HG03469 (cell line): ENCODE data around the gene OPALIN.
A peak's percentile ranks its signal among the peaks of the same experiment; 100 is the strongest.

Experiments used
- ATAC-seq: cut with Tn5 transposase; IDR thresholded peaks from one replicate; pipeline ENCODE4 v1.9.1; 2021; ENCODE audit warnings: mild to moderate bottlenecking, moderate library complexity, moderate number of reproducible peaks; ENCODE audit not compliant: unreplicated experiment

Gene OPALIN

DNA sequence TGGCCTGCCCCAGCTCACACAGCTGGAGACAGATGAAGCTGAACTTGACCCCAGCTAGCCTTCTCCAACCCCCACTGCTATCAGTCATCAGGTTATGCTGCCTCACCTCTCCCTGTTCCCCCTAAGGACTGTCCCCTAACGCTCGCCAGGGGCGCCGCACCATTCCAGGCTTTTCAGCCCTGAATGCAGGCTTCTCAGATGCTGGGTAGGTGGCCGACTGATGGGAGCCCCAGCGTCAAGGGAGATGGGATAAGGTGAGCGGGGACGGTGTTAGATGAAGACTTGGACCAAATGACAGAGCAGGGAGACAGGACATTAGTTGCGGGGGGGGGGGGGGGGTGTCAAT is 15.8 kb upstream of the OPALIN start:
- ATAC-seq, result no peak

DNA sequence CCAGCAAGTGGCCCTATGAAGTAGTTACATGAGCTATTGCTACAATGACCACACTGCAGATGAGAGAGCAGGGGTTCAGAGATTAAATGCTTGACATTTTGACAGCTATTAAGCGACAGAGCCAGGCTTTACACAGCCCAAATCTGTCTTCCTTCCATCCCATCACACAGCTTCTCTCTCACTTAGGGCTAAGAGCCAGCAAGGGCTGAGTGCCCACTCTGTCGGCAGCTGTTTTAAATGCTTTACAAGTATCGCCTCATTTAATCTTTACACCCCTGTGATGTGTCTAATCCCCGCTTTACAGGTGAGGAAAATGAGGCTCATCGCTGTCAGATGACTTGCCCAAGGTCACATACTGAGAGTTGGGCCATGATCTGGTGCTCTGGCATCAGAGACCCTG is 15.2 kb upstream of the OPALIN start:
- no peak for ATAC-seq

DNA sequence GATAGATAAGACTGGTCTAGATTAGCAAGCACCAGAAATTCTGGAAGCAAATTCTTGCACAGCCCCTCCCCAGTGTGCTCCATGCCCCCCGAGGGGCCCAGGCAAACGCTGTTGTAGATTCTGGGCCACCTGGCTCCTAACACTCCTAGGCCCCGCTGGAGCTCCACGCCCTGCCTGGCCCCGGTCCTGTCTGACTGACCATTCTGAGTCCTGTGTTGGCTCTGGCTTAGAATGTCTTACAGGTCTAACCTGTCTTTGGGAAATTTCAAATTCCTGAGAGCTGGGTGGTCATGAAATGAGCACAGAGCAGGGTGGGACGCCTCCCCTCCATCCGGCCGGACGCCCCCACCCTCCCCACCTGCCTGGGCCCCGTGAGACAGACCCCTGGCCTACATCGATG is 12.6 kb upstream of the OPALIN start:
- ATAC-seq, result no peak

DNA sequence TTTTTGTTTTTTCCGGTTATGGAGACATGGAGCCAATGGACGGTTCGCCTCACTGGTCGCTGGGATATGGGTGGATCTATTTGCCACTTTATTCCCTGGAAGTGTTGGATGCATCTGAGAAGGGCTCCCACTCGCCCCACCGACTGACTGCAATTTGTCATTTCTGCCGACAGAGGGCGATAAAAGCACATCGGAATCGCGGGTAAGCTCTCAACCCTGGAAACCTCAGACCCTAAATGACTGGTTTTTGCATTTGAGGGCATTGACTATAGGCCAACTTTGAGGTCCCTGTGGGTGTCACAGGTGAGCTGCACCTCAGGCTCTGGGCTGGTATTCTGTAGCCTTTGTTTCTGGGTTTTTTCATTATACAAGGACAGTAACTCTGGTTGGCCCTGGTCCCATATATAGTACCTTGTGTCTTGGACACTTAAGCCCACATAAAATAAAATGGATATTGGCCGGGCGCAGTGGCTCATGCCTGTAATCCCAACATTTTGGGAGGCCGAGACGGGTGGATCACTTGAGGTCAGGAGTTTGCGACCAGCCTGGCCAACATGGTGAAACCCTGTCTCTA is 11.9 kb upstream of the OPALIN start:
- no peak for ATAC-seq

DNA sequence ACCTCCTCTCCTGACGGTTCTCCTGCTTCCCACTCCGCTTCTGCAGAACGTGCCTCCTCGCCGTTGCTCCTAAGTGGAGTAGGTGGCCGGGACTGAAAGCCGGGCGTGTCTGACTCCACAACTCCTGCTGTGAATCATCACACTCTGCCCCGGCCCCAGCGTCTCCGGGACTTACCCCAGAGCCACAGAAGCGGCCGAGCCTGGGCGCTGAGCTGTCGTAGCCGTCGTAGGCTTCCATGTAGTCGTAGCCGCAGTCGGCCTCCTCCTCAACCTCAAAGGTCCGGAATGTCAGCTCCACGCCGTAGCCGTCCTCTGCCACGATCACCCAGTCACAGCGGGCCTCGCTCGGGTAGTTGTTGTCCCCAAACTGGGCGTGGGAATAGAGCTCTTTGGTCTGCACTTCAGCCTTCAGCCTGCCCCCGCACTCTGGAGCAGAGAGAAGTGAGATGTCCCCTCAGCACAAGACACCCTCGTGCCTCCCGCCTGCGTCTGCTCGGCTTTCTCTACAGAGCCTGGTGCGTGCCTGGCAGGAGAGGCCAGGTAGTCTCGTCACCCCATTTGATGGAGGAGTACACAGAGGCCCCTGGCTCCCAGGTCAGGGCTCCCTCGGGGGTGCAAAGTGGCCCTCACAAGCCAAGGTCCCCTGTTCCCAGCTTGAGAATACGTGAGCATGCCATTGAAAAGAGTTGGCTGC is 11.2 kb upstream of the OPALIN start:
- ATAC-seq, result no peak

DNA sequence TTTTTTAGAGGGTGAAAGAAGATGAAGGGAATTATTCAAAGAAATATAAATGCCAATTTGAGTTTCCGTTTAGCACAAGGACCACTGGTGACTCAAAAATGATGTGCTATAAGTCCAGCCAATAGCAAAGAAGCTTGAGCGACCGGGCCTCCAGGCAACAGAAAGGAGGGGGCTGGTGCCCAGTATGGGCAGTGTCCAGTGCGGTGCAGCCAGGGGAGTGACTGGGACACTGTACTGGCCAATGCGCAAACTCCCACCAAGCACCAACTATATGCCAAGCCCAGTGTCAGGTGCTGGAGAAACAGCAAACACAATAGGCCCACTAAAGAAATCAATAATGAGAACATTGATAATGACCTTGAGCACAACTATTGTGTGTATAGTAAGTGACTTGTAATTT is 10.2 kb upstream of the OPALIN start:
- no peak for ATAC-seq

DNA sequence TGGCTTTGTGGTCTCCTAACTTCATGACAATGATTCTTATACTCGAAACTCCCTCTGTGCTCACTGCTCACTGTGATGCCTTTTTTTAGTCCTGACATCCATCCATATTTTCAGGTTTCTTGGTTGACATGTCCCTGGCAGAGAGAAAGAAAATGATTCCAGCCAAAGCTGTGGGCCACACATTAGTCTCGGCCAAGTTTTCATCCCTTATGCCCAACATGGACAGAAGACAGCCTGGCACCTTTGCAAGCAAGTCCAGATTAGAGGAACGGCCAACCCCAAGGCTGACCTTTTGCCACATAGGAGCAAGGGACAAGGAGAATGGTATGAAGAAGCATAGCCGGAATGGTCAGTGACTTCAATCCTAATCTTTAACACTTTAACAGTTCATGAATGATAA is 8.7 kb upstream of the OPALIN start:
- no peak for ATAC-seq

DNA sequence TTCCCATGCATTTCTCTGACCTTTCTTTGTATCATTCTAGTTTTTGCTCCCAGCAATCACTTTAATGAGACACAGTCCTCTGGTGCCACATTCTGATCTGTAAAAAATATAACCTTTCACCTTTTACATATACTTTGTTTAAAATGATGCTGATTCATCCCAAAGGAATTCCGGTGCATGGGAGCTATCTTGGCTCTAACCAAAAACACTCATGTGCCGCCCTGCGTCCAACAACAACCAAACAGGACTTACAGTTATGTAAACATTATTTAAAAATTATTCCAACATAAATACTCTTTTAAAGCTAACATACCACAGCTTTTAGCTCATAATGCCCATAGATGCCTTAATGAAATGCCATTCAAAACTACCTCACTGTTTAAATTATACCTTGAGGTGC is 7.7 kb upstream of the OPALIN start:
- no peak for ATAC-seq

DNA sequence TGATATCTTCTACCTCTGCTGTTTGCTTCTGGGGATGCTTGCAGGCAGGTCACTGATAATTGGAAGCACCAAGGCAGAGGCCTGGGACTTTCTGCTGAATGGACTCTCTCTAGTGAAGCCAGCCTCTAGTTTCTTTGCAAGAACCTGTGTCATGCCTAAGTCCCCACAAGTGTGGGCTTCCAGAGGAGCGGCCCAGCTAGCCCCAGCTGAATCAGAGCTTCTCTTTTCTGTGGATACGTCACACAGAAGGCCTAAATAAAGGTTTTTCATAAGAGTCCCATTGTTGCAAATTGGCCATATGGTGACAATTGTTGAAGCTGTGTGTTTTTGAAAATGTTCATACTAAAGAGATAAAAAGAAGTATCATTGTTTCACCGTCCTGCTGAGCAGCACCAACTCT is 6.8 kb upstream of the OPALIN start:
- ATAC-seq, result no peak

DNA sequence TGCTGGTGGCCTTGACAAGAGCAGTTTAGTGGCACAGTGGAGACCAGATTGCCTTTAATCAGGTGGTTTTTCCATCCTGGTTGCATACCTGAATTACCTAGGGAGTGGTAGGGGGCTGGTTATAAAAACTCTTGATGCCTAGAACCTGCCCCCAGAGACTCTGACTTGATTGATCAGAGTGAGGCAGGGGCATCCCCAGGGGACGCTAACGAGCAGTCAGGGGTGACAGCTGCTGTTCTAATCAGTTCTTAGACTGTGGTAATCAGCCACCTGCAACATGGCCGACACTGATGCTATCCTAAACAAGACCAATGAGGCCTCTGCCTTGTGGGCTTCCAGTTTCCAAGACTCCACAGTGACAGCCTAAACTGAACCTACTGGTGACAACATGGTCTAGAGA is 2.0 kb upstream of the OPALIN start:
- no peak for ATAC-seq

DNA sequence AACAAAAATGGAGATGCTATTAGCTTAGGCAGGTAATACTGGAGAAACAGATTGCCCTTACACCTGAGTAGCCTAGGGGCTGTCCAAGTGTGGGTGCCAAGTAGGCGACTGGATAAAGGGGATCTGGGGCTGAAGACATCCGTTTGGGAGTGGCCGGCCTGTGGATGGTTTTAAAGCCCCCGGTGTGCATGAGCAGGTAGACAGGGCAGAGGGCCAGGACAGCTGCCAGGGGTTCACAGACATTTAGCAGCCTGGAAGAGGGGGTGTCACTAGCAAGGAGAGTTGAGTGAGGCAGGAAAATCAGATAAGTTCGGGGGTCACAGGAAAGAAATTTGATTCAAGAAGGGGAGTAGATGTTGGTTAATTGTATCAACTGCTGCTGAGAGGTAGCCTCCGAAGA is 1.5 kb upstream of the OPALIN start:
- no peak for ATAC-seq

DNA sequence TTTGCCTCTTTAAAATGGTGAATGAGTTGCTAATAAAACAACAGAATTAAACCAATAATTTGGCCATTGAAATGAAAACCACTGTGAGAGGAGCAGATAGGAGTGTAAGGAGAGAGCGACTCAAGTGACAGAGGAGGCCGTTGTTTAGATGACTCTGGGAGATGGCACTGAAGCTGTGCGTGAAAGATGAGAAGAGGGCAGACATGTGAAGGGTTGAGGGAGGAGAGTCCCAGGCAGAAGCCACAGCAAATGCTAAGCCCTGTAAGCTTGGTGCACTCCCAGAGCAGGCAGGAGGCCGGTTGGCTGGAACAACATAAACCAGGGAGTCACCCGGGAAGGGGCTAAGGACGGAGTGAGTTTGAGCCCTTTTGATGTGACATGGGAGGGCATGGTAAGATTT is 814 bp upstream of the OPALIN start:
- no peak for ATAC-seq

DNA sequence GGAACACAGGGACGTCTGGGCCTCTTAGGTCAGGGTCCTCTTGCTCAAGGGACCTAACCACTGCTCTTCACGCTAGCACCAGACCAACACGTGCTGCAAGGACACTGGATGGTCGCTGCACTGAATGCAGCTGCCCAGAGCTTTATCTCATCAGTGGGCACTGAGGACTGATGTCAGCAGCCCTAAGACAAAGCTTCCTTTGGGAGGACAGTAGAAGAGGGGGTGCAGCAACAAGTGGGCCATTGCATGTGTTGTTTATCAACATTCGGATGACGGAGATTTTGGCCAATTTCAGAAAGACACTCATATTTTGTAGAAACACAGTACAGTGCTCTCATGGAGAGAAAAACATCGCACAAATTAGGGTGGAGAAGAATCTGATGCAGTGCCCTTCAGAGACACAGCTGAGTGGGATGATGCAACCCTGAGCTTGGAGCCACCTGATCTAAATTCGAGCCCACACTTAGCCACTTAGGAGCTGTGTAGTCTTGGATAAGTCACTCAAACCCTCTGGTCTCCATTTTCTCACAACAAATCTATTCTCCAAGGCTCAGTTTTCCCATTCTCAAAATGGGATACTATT is 1.7 kb downstream of the OPALIN start:
- ATAC-seq, result no peak

DNA sequence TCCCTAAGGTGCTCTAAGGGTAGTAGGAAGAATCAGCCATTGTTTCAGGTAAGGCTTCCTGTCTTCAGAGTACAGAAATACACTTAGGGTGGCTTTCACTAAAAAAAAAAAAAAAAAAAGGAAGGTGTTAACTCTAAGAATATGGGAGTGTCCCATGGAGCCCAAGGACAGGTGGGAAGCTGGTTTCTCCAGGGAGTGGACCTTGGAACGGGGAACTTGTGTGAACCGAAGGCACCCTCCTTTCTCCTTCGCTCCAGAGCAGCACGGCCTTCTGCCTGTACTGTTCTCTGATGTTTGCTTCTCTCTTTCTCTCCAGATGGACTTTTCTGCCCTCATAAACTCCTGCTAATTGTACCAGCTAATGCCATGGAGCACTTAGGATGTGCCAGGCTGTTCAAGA is 6.2 kb downstream of the OPALIN start:
- ATAC-seq, result no peak

DNA sequence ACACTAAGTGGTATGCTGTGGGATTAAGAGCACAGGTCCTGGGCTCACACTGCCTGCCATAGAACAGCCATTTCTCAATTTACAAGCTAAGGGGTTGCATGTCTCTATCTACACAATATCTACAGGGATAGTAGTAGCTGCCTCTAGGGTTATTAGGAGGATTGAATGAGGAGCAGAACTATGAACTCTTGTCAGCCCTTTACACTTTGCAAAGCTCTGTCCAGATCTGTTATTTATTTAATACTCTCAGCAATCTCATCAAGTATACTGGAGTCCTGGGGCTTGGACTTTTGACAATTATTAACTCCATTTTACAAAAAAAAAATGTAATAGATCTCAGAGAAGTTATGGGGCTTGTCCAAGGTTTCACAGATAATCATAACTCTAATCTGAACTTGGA is 6.8 kb downstream of the OPALIN start:
- no peak for ATAC-seq

DNA sequence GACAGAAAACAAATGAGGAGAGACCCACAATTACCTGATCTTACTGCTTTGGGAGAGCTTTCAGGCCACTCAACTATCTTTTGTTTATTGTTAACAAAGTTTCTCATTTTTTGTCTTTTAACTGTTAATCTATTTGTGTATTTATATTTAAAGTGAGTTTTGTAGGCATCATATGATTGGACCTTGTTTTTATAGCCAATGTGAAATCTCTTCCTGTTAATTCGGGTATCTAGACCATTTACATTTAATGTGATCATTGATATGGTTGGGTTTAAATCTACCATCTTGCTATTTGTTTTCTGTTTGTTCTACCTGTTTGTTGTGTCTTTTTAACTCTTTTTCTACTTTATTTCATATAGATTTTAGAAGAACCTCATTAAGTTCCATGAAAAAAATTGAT is 12.5 kb downstream of the OPALIN start:
- no peak for ATAC-seq

DNA sequence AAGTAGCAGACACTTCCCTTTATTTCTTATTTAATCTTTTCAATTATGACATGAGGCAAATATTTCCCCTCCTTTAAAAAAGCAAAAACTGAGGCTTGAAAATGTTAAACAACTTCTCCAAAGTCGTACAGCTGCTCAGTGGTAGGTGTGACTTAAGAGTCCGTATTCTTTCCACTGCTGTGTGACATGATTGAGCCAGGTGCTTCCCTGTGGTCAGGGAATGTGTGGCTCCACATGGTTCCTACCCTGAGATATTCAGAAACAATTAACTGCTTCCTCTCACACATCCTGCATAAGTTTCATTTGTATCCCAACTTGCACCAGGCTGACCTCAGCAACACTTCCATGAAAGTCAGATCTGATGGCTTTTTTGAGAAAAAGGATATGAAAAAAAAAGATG is 13.6 kb downstream of the OPALIN start:
- no peak for ATAC-seq

DNA sequence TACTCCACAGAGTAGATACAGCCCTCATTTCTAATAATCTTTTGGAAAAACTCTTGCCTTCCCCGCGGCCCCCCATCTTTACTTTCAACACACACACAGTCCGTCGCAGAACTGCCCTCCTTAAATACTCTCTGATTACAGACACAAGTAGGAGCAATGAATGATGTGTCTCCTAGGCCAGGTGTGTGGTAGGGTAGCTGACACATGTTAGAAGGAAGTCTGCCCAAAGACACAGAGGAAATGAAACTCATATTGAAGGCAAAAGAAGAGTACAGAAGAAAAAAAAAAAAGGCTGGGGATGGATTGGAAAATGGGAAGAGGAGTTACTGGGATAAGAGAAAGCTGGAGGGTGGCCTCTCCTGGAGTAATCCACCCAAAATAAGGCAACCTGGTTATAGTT is 14.6 kb downstream of the OPALIN start:
- ATAC-seq, result no peak

DNA sequence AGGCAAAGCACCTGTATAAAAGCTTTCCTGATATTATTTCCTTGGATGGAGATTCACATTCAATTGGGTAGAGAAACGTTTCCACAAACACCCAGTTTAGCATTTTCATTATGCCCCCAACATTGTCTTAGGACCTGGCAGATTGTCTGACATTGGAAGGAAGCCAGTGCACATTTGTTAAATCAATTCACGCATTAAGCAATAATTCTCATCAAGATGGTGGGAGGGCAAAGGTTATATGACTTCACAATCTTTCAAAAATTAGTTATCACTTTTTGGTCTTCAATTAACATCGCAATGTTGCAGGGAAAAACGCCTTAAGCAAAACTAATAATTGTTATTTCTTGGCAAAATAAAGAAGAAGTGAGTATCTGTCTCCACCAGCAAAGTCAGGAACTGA is 16.4 kb downstream of the OPALIN start:
- no peak for ATAC-seq

DNA sequence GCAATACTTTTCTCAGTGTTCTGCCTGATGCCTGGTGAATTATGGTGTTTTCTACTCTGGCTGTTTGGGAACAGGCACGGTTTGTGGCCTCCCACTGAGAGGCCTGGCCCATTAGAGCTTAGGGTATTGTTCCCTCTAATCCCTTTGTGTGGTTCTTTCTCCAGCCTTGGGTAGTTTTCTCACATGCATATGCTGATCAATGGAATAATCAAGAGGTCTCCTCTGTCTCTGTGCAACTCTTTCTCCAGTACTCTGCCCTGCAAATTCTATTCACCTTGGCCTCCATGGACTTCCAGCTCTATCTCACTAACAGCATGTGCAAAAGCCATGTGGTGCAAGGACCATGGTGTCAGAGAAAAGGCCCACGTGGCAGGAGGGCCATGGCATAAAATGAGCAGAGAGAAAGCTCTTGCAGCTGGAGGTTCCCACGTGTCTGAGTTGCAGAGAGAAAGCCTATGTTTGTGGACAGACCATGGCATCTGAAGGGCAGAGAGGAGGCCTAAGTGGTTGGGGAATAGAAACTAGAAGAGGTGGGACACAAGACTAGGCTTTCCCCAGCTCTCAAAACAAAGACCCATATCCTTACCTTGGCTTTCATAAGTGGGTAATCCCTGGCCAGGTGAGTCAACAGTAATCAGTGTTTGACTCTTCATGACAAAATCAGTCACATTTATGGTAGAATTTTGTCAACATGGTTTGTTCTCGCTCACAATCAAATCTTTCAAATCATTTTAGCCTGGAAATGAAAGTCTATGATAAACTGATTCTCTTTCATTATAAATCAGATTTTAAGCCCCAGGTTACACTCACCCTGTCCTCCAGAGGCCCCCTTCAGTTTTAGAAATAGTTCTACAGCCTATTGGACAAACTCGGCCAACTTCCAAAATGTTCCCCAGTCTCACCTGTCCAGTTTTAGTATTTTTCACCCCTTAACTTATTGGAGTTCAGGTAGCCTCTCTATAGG is 17.3 kb downstream of the OPALIN start:
- ATAC-seq, result no peak

DNA sequence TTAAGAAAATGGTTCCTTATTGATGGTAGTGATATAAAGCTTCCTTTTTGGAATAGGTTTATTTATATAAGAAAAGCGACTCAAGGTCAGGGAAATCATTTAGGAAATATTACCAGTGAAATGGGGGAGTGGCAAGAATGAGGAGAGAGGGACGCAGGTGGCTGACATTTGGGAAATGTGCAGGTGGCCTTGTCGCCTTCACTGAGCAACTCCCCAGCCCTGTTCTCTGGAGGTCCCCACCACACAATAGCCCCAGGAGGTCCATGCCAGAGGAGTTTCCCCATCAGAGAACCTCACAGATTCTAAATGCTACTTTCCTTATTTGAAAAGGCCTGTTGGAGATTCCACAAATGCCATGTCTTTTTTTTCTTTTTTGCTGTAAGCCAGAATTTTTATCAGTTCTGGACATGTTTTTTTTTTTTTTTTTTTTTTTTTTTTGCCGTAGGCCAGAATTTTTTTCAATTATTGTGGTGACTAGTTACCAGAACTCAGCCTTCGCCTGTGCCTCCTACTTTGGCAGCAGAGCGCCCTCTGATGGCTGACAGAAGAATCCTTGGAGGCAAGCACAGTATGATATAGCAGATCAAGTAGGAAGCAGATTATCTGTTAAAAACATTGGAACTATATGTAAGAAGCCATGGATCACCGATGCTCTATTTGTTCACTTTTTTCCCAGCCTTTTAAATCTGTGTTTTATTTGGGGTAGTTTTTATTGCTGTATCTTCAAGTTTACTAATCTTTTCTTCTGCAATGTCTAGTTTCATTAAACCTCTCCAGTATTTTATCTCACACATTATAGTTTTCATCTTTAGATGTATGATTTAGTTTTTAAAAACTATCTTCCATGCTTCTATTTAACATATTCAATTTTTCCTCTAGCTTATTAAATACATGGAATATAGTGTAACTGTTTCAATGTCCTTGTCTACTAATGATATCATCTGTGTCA is 18.6 kb downstream of the OPALIN start:
- peak; percentile 58 for ATAC-seq
